Activated T-helper 1 cell treated with anti-CD3 and anti-CD28 coated beads, Interleukin-2, amount 50 U/mL, for 16 hours (primary cell): Measurements from ENCODE around the gene CLCN6.

Source experiments
- DNase-seq, 2 donors: peaks; one replicate each; pipeline ENCODE4 v3.0.0-alpha.2; 2020; ENCODE audit warnings: low read depth in 1 of 2, low spot score in 1 of 2

CLCN6 gene

GRCh38 chr1:11847667-11848372 lies 41.8 kb downstream of the CLCN6 start, which contains the start of gene NPPA:
NPPA (minus strand) TSS chr1:11847783; CDS start chr1:11847684, 99 bp downstream.
- DNase-seq: no peak

DNA sequence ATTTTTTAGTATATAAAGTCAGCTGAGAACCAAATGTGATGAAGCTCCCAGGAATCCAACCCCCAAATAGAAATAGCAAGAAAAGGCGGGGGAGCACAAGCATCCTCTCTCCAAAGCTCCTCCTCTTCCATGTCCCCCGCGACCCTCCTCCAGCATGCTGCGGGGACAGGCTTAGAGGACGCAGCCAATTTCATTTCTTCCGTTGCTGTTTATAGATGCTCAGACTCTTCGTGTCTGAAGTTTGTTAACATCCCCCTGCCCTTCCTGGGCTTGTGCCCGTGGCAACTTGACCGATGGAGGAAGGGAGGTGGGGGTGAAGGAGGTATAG lies 42.3 kb downstream of the CLCN6 start:
- DNase-seq: no peak

- DNase-seq: no peak
These were observed 44.2 kb downstream of the CLCN6 start for GRCh38 chr1:11850156-11850555.

DNA sequence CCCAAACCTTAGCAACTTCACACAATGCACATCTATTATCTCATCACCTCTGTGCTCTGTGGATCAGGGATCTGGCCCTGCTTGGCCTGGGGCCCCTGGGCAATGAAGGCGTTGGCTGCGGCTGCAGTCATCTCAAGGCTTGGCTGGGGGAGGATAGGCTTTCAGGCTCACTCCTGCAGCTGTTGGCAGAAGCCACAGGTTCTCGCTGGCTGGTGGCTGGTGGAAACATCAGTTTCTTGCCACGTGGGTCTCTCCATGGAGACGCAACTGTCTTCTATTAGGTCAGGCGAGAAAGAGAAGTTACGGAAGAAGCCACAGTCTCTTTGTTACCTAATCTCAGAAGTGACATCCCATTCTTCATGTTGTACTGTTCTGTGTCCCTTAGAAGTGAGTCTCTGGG lies 45.2 kb downstream of the CLCN6 start:
- no peak for DNase-seq

DNA sequence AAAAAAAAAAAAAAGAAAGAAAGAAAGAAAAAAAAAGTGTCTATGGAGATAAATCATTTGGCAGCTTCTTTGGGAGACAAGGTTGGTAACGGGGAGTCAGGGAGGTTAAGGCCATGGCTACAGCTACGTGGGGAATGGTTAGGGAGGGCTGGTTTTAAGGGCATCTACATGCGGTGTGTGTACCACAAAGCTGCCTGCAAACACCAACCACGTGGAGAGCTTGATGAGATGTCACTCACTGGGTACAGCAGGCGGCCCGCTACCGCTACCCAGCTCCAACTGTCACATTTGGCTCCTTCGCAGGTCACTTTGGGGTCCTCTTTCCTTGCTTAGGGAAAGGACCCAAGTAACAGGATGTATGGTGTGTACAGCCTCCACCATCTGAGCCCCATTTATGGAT lies 48.5 kb downstream of the CLCN6 start:
- no peak for DNase-seq

GRCh38 chr1:11855430-11855829 lies 49.4 kb downstream of the CLCN6 start:
- DNase-seq: no peak

GRCh38 chr1:11856698-11857097 lies 50.7 kb downstream of the CLCN6 start:
- DNase-seq: no peak

- no peak for DNase-seq
These were observed 51.3 kb downstream of the CLCN6 start for GRCh38 chr1:11857164-11857851.

- DNase-seq: no peak
These were observed 52.2 kb downstream of the CLCN6 start for GRCh38 chr1:11858158-11858557.

GRCh38 chr1:11858613-11858967 lies 52.6 kb downstream of the CLCN6 start, which contains the start of gene NPPB:
NPPB (minus strand) TSS chr1:11858945; CDS start chr1:11858833, 112 bp downstream.
- DNase-seq: no peak

GRCh38 chr1:11858968-11859871 lies 53.2 kb downstream of the CLCN6 start:
- peak; percentile 34 to 39 for DNase-seq

DNA sequence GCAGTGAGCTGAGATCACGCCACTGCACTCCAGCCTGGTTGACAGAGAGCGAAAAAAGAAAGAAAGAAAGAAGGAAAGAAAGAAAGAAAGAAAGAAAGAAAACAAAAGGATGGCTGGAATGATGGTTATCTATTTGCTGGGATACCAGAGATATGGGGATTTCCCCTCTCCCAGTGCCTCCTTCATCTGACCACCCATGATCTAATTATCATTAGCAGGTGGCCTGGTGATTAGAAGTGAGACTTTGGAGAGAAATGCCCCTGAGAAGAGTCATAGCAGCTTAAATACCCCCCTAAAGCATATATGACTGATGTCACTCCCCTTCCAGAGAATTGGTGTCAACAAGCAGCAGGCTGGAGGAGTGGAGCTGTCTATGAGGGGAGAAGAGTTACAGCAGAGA lies 54.1 kb downstream of the CLCN6 start:
- no peak for DNase-seq

- DNase-seq: no peak
These were observed 54.6 kb downstream of the CLCN6 start for GRCh38 chr1:11860587-11860986.

GRCh38 chr1:11862890-11863289 lies 56.9 kb downstream of the CLCN6 start:
- no peak for DNase-seq

GRCh38 chr1:11868331-11868980 lies 62.5 kb downstream of the CLCN6 start:
- DNase-seq: no peak

GRCh38 chr1:11869104-11869503 lies 63.1 kb downstream of the CLCN6 start:
- DNase-seq: no peak

- DNase-seq: no peak
These were observed 63.7 kb downstream of the CLCN6 start for GRCh38 chr1:11869650-11870207.

DNA sequence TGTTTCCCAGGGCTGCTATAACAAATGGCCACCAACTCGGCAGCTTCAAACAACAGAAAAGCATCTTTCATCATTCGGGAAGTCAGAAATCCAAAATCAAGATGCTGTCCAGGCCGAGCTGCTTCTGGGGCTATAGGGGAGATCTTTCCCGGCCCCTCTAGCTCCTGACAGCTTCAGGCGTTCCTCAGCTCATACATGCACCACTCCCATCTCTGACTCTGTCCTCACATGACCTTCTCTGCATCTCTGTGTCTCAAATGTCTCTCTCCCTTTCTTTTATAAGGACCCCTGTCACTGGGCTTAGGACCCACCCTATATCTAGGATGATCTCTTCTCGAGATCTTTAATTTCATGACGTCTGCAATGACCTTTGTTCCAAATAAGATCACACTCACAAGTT lies 66.6 kb downstream of the CLCN6 start:
- no peak for DNase-seq

DNA sequence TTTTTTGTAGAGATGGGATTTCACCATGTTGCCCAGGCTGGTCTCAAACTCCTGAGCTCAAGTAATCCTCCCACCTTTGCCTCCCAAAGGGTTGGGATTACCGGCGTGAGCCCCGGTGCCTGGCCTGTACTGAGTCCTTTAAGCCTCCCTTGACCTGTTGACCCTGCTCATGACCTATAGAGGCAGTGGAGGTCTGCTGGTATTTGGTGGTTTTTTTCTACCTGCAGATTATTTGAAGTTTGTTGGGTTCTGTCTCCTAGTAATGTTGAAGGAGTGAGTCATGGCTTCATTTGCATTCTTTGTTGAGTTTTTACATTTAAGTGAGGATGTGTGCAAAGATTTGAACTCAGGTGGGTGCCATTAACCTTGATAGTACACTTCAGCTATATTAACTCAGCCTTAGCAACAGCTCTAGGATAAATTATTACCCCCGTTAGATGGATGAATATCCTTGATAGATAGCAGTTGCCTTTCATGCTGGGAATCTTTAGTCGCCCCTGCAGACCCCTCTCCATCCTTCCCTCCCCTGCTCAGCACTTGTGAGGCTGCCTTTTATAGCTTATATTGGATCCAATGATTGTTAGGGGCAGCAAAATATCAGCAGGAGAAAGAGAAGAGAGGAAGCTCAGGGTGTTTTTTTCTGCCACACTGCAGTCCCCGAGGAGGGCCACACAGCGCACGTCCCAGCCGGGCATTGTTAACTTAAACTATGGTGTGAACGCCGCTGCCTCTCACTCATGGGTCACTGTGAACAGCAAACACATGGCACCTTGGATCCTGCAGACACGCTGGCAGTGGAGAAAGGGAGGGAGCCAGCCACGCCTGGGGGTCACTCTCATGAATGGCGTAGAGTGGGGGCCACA lies 67.6 kb downstream of the CLCN6 start:
- DNase-seq: no peak

DNA sequence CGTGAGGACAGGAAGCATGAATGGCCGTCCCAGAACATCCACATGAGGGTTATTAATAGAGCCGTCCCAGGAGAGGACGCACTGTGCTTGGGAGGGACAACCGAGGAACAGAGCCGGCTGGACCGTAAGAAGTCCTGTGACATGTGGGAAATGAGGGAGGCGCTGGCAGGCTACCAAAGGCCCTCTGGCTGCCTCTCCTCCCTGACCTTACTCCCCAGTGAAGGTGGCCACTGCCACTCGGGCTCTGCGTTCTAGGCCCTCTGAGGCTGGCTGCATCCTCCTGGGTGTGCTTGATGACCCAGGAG lies 68.2 kb downstream of the CLCN6 start:
- no peak for DNase-seq
